ENCODE measurements around the gene IQCH.
A peak's percentile ranks its signal among the peaks of the same experiment; 100 is the strongest.
"Not testable (repeated sequence)": the region's sequence is repeated elsewhere in the genome, so short reads cannot be mapped to it uniquely, and the experiment has no call there.

IQCH gene

DNA sequence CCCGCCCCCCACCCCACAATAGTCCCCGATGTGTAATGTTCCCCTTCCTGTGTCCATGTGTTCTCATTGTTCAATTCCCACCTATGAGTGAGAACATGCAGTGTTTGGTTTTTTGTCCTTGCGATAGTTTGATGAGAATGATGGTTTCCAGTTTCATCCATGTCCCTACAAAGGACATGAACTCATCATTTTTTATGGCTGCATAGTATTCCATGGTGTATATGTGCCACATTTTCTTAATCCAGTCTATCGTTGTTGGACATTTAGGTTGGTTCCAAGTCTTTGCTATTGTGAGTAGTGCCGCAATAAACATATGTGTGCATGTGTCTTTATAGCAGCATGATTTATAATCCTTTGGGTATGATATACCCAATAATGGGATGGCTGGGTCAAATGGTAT, 193.8 kb downstream of the IQCH start:
- DNase-seq (ENCODE audit: low read depth) = not testable (repeated sequence)

DNA sequence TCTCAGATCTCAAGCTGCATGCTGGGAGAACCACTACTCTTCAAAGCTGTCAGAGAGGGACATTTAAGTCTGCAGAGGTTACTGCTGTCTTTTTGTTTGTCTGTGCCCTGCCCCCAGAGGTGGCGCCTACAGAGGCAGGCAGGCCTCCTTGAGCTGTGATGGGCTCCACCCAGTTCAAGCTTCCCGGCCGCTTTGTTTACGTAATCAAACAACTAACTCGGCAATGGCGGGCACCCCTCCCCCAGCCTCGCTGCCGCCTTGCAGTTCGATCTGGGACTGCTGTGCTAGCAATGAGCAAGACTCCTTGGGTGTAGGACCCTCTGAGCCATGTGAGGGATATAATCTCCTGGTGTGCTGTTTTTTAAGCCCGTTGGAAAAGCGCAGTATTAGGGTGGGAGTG, 199.1 kb downstream of the IQCH start:
- not testable (repeated sequence) for DNase-seq (ENCODE audit: low read depth)

DNA sequence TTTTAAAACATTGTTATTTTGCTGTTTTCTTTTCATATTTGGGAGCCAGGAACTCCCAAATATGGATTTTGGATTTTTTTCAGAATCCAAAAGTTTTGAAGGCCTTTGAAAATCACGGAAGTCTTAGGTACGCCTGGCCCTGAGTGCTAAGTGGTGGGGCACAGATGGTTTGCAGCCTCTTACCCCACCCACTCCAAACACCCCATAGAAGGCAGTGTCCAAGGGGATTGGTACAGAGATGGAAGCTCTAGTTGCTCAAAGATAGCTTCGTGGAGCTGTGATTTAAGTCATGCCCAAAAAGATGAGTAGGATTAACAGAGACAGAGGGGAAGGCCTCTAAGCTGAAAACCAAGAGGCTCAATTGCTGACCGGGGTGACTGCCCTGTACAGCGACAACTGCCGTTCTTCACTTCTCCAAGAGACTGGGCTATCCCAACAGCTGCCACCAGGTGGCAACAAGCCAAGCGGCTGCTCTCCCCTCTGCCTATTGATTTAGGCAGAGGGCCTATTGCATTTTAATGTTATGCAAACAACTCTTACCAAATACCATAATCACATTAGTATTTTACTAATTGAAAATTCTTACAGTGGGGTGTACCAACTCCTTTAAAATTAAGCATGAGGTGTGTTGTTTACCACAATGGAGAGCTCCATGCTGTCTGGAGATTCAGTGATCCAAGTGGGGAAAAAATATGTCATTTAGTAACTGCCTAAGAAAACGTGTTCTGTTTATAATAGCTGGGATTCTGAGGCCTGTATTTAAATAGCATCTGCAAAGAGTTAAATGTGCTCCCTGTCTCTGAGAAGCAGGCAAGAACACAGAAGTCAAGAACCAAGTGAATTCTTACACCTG, 202.3 kb downstream of the IQCH start:
- DNase-seq (ENCODE audit: low read depth) = peak; percentile 28

DNA sequence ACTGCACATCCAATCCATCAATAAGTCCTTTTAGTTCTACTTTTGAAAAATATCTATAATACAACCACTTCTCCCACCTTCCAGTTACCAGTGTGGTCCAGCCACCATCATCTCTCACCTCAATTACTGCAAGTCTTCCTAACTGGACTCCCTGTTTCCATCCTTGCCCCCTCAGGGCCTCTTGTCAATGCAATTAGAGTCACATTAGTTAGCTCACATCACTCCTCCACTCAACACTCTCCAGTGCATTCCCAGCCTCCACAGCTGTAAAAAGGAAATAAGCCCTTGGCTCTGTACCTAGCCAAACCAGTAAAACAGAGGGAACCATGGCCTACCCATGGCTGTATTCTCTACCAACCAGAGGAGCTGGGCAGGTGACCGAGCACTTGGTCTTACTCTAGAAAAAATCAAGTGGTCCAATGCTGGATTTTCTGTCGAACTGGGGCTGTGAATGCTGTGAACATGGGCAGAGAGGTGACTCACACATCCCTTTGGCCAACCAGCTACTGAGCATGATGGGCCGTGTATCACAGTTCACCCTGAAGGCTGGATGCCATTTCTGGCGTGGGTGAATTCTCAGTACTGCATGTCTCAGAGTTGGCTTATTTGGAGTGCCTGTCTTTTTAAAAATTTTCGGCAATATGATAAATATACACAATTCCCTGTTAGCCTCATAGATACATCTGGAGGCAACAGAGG, 203.9 kb downstream of the IQCH start:
- peak; percentile 2 for DNase-seq (ENCODE audit: low read depth)

DNA sequence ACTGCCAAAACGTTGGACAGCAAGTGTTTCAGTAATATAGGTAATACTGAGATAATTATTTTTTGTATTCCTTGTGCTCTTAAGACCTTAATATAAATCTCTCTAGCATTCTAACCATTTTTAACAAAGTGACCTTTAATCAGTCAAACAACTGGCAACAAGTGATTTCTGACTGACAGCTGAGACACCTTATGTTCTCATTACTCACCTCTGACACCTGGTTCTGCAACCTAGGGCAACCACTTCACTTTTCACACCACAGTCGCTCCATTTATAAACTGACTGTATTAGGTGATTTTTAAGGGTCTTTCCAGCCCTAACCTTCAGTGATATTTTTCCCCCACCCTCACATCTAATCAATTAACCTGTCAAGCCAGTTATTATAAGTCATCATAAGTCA, 205.9 kb downstream of the IQCH start:
- DNase-seq (ENCODE audit: low read depth) = no peak

DNA sequence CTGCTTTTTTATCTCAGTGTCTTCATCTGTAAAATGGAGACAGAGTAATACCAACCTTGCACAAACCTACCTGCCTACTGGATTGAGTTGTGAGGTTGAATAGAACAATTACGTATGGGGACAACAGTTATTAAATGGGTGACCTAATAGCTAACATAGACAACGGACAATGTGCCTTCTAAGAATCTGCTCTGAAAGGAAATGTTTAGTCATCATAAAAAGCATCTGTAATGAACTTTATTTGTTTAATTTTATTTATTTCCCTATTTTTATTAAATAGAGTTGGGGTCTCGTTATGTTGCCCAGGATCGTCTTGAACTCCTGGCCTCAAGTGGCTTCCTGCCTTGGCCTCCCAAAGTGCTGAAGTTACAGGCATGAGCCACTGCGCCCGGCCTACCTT, 207.1 kb downstream of the IQCH start:
- DNase-seq (ENCODE audit: low read depth) = no peak

DNA sequence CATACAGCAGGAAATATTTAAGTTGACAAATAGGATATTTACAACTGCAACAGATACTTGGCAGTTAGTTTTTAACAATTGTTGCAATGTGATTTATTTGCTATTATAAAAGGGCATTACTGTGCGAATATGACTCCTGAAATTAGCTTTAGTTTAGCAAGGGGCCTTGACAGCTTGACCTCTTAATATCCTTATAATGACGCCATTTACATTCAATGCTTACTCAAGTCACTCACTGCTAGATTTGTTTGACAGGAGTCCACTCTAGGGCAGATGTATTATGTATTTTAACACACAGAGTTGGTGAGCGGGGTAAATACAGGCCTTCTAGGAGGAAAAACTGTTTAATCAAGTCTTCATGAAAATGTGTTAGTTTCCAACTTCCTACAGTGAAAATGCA, 208.3 kb downstream of the IQCH start:
- no peak for DNase-seq (ENCODE audit: low read depth)

DNA sequence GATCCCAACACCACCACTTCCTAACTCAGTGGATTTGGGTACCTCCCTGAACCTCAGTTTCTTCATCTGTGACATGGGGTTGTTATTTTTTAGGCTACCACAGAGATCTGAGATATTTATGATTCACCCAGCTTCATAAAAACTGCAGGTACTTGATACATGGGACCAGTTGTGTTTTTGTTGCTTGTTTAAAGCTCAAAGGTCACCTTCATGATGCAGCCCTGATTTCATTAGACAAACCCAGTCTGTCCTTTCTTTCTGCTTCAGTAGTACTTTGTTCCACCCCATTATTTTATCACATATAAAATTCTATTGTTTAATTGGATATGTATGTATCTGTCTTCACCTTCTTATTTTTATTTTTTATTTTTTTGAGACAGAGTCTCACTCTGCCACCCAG, 208.9 kb downstream of the IQCH start:
- DNase-seq (ENCODE audit: low read depth) = no peak

DNA sequence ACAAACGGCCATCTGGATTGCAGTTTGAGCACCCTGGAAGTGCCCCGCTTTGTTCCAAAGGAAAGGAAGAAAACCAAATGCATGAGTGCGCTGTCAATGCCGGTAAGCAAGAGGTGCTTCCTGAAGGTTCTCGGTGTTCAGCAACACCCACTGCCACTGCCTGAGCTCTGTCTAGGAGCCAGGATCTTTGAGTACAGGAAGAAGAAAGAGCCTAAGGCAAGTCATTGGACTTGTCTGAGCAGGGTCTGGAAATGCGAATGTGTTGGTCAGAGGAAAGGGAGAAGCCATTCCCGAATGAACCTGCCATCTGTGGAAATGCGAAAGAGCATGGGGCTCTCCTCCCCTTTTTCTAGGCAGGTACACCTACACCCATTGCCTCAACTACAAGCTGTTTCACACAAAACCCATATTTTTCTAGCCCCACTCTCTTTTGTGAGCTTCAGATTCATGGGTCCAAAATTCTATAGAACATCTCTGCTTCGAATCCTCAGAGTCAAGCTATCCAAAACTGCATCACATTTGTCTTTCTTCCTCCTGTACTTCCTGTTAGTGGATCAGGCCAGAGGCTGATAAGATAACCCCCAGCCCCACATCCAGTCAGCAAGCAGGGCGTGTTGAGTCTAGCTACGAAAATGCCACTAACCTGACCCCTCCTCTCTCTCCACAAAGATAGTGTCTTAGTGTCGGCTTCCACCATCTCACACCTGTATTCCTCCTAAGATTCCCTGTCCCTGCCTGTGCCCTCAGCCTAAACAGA, 210.8 kb downstream of the IQCH start:
- no peak for DNase-seq (ENCODE audit: low read depth)

DNA sequence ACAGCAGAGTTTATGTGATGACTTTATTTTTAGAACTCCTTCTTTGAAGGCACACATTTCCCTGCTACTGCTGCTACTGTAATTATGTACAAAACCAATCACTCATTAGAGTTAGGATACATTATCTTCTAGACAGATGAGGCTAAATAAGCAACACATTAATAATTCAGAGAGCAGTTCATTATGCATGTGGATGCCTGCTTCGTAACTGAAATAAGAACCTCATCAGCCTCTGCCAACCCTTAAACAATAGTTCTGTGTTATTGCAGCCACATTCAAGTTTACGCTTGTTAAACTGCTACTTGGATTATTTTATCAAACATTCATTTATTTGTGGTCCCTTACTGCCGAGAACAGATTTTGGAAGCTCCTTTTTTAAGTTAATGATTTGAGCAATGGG, 213.8 kb downstream of the IQCH start:
- no peak for DNase-seq (ENCODE audit: low read depth)

DNA sequence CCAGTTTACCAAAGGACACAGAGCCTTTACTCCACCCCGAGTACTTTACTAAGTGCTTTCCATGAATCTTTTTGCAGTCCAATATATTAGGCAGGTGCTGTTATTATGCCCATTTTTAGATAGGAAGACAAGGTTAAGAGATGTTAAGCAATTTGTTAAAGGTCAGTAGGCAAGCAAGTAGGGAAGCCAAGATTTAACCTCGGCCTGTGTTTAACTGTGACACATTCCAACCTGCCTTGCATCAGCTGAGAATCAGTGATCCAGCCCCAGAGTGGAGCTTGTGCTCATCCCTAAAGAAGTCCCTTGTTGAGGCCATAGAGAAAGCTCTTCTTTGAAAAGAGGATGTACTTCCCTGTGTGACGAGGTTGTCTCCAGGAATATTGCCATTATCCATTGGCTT, 215.1 kb downstream of the IQCH start:
- DNase-seq (ENCODE audit: low read depth) = no peak

DNA sequence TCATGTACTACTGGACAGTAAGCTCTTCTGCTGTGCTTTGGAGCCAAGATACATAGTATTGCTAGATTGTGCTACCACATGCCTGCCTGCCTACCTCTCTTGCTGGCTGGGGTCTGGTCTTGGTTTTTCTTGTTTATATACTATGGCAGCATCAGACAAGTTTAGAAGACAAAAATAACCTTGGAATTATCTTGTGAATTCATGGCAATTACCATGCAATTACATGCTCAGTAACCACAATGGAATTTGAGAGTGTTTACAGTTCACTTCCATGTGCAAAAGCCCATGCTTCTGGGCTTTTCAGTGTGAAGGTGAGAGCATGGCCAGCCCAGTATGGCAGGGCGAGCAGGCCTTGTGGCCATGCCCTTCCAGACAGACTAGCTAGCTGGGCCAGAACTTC, 218.4 kb downstream of the IQCH start:
- peak; percentile 32 for DNase-seq (ENCODE audit: low read depth)

DNA sequence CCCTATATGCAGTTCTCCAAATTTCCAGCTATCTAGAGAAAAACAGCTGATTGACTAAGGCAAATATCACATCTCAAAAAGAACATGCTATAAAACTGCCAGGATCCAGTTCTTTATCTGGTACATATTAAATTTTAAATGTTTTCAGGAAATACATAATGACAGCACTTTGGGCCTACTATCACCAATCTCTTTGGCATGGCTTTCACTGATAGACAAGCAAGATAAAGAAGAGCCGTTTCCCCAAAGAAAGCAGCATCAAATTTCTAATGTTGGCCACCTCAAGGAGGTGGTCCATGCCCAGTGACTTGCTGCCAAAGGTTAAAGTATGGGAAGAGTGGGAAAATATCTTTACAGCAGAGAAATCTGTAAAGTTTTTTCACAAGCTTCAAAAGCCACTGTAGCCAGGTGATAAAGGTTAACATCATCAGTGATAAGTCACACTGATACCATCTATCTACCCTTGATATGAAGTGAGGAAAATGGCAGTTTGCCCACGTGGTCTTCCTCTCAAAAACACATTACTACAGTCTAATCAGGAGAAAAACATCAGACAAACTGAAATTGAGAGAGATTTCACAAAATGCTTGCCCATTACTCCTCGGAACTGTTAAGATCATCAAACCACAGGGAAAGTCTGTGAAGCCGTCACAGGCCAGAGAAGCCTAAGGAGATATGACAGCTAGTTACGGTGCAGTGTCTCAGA, 220.0 kb downstream of the IQCH start:
- DNase-seq (ENCODE audit: low read depth) = no peak

DNA sequence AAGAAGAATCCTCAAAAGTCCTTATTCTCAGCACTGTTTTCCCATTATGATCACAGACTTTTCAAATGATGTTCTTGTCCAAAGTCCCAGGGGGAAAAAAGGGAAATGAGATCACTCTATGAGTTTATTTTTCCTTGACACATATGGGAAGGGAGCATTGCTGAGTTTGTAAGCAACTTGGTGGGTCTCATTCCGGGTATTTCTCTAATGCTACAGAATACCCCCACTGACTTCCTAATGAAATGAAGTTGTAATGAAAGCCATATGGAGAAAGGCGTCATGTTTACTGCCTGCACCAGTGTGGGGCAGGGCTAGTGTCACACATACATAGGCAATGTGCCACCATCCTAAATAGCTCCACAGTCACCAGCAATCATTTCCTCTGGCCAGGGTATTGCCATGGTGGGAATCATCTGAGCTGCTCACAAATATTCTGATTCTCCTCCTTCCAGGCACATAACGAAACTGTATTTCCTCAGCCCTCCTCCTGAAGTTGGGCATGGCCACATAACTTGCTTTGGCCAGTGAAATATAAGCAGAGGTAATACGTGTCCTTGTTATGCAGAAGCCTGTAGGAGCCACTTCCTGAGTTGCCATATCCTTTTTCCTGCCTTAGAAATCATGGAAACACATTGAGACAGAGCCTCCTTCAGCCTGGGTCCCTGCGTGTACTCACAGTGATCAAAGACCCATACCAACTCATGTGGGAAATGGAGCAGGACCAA, 225.4 kb downstream of the IQCH start:
- DNase-seq (ENCODE audit: low read depth) = no peak

DNA sequence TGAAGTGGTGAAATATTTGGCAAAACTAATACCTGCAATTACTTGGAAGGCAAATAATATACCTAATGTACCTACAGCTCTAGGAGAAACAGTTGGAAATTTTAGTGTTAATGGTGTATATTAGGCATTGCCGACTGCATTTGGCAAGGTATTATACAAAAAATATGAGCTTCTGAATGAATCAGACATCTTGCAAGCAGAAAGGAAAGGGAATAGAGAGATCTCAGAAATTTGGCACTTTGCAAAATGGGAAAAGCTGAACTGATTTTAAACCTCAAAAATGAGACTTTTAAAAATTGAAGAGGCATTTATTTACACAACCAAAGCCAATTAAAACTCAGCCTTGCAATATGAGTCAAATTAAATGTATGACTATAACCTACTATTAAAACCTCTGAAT, 226.2 kb downstream of the IQCH start:
- DNase-seq (ENCODE audit: low read depth) = no peak

DNA sequence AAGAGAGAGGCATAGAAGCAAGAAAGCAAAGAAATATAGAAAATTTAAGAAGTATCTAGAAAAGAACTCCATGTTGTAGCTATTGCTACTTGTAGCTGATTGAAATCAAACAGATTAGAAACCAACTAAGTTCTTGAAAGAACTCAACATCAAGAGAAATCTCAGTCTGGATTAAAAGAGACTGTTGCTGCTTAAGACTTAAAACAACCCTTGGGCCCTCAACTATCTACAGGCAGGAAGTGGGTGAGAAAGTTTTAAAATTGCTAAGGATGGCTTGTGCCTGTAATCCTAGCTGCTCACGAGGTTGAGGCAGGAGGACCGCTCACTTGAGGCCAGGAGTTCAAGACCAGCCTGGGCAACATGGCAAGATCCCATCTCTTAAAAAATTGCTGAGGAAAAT, 227.1 kb downstream of the IQCH start:
- DNase-seq (ENCODE audit: low read depth) = no peak

DNA sequence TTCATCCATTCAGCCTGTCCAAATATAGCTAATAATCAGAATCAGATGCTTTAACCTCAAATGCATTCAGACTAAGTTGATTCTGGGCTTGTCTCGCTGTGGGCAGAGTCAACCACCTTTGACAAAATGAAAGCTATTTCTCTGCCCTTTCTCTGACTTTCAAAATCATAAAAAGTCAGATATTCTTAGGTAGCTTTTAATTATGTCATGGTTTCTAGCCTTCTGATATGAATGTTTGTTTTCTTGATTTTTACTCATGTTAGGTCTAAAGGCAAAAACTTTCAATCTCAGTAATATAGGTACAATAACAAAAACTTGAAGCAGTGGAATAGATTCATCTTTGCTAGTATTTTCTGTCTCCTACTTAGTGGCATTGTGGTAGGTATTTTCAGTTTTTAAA, 241.0 kb downstream of the IQCH start:
- no peak for DNase-seq (ENCODE audit: low read depth)

DNA sequence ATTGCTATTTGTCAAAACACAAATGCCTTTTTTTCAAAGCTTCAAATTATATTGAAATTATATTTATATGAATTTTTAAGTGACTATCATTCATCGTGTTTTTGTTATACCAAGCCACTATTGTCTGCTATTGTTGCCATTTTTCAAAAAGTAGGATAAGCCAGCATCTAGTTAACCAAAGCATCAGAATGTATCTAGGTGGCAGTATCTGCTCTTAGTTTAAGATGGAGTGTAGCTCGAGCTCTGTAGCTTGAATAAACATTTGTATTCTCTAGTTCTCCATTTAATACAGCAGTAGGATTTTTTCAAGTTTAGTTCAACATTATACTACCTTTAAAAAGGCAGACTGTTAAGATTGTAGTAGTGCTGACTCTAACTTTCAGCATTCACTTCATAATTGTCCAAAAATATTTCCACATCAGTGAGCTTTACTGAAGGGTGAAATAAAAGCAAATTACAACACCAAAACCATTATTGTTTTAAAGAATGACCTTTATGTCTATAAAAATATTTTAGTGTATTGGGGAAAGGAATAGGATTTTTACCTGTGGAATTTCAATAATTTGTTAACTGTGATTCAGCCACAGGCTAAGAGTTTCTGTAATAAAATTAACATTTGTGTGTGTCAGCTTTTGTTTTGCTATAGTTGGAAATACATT, 246.7 kb downstream of the IQCH start:
- peak; percentile 43 for DNase-seq (ENCODE audit: low read depth)

DNA sequence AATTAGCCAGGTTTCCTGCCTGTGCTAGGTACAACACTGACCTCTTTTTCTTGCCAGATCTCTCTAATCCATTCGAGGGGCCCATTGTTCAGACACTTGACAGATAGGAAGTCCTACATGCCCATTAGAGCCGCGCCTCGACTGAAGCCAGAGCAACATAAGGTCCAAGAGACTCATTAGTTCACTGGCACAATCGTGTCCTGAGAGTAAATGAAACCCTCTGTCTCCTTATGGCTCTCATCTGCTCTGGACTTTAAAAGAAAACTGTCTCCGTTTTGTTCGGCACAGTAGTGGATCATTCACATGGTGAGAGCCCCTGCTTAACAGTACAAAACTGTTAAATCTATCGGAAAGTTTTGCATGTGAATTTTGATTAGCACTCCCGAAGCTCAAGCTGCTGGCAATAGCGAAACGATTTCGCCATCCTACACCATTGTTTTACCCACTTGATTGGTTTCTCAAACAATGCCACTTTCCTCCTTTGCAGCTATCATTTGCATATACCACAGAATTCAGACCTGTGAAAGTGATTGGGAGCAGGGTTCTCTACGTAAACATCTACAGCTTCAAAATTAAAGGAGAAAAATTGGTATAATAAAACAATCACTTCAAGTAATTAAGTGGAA, 247.4 kb downstream of the IQCH start:
- DNase-seq (ENCODE audit: low read depth) = no peak

DNA sequence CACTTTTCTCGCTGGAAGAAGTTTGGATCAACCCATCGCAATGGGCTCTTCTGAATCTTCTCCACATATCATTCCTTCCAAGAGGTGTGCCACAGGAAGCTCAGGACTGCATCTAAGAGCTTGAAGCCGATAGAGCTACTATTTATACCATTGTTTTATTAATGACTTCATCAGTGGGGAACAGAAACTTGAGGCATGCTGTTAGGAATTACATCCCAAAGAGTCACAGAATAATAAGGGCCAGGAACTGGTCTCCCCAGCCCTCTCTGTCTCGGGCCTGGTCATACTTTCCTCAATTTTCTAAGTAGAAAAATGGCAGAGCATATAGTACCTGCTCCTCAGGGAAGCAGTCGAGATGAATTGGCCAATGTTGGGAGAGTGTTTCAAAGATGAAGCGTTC, 249.5 kb downstream of the IQCH start:
- no peak for DNase-seq (ENCODE audit: low read depth)

DNA sequence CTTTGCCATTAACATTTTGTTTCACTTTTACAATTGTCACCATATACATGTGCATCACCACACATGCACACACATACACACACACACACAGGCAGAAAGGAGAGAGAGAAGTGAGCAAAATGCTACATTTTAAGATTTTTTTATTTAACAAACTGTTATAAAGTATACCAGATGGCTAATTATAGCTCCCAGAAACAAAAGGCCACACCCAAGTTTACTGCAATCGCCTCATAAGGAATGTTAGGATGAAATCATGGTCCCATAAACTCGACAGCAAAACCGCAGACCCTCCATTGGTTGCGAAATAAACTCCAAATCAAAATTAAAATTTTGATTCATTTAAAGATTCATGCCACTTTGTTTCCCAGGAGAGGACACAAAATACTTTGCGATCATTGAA, 250.2 kb downstream of the IQCH start:
- no peak for DNase-seq (ENCODE audit: low read depth)
